NCI-H187 treated with DMSO at 0.1 percent for 48 hours (cell line): ENCODE measurements around the gene PPM1F.

Source experiments
- DNase-seq: peaks from one replicate; lab custom pipeline; 2025; lab: John Stamatoyannopoulos, UW

Gene PPM1F

DNA sequence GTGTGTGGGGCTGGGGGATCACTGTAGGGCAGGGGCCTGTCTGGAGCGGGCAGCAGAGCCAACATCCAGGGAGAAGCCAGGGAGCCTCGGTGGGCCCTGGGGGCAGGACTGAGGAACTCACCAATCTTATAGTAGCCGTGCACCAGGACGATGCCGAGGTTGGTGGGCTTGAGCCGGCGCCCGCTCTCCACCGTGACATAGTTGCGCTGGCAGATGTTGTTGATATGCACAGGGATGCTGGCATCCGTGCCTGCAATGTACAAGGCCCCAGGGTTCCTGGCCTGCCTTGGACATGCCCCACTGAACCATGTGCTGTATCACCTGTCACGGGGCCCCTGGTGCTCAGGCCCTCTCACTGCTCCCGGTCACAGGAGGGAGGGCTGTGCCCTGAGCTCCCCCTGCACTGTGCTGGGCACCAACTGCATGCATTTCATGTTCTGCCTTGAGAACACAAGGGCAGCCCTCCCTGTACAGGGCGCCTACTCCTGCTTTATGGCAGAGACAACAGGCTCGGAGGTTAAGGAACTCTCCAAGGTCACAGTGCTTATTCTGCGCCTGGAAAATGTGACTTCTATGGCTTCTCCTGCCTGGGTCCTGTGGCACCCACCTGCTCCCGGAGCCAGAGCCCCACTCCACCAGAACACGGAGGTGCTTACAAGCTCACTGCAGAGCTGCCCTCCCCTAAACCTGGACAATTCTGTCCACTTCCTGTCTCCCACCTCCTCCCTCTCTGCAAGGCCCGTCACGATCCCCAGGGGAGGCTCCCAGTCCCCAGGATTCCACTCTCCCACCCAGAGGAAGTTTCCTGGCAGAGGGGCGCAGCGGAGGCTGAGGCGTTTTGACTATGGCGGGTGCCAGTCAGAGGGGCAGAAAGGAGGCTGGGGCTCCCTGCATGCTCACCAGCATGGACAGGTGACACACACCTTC lies 7.8 kb upstream of the PPM1F start:
- no peak for DNase-seq

DNA sequence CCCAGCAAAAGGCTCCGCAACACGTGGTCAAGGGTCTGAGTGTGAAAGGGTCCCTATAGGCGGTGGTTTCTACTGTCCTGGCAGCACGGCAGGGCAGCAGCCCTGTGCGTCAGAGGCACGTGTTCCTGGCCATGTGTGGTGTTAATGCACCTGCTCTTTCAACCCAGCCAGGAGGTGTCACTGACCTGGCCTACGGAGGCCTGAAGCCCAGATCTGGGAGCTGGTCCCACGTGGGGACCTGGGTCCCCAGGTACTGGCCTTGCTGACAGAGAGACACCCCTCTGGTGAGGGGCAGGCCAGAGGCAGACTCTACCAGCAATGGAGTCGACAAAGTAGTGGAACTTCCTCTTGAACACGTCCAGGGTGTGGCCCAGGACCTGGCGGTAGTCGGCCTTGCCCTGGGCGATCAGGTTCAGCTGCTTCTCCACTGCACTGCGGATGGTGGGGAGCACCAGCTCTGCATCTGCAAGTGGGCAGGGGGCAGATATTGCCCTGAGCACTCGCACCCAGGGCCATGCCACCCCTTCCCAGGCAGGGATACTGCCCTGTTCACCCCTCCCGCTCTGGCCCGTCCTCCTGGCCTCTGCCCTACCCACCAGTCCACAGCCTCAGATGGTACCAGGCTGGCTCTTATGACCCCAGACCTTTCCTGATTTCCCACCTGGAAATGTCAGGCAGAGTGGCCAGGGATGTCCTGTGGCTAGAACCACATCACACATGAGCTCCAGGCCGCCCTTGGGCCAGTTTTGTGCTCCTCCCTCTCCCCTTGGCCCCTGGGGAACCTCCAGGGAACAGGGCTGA lies 6.8 kb upstream of the PPM1F start:
- no peak for DNase-seq

DNA sequence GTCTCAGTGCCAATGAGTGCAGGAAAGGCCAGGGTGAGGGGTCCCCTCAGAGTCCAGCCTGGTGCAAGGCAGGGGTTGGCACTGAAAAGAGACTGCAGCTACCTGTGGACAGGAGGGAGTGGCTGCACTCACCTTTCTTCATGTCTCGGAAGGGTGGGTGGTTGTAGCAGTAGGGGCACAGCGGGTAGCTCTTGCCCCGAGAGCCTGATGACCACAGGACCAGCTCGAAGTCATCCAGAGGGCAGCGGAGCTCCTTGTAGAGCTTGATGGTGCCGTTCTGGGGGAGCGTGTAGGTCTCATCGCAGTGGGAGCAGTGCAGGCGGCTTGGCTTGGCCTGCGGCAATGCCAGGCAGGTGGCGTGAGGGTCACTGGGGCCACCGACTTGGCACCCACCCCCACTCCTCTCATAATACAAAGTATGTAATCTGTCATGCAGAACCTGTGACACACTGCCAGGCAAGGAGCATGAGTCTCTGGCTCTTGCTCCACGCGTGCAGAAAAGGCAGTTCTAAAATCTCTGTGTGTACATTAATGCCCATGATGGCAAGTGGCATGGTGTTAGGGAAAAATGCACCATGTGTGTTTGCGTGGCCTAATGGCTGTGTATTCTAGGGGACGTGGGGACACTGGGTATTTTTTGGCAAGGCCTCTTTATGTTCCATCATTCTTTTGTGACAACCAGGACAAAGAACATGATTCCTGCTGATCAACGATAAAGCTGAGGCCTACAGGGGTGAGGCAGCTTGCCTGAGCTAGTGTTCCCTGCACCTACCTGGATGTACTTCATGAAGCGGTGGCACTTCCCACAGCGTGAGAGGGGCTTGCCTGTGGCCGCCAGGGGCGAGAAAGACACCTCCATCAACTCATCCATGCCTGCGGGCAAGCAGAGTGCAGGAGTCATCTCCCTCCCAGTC lies 6.0 kb upstream of the PPM1F start:
- DNase-seq, result no peak

DNA sequence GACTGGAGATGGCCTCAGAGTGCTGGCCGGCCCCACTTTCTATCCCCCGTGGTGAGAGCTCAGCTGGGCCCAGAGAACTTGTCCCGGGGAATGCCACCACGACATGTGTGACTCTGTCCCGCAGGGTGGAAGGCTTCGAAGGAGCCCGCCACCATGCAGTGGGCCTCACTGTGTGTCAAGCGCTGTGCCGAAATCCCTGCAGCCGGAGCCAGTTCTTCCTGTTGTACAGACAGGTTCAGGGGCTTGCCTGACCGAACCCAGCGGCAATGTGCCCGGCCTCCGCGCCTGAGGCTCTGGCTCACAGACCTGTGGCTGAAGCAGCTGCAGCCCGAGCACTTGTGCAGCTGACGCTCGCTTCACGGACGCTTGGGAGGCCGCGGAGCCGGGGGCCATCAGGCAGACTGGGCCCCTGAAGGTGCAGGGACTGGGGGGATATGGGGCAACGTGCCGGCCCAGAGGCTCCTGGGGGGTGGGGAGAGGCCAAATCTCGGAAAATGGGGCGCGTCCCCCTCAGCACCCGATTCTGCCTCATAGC lies 650 bp downstream of the PPM1F start:
- no peak for DNase-seq

DNA sequence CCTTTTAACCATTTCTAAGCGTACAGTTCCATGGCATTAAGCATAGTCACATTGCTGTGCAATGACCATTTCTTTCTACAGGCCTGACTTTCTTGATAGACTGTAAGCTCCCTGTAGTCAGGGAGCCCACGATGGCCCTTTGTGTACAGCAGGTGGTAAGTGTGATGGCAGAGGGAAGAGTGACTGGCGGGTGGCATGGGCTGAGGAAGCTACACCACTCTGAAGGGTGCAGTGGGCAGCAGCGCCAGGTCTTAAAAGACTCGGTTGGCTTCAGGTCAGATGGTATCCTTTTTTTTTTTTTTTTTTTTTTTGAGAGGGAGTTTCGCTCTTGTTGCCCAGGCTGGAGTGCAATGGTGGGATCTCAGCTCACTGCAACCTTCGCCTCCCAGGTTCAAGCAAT lies 1.6 kb downstream of the PPM1F start:
- DNase-seq, result no peak

DNA sequence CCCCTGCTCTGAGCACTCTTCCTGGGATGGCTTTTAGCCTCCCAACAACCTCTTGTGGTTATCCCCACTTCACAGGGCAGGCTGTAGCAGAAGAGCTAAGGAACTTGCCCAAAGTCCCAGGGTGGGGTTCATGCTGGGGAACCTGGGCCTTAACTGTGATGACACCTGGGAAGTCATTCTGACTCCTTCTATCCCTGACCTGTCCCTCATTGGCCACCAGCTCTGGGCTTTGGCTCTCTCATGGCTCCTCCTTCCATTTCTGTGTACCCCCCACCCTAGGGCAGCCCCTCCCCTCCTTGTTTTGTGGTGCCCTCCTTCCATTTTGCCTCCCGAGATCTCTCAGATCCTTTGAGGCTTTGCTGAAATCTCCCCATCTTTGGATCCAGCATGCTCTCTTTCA lies 2.7 kb downstream of the PPM1F start:
- no peak for DNase-seq

DNA sequence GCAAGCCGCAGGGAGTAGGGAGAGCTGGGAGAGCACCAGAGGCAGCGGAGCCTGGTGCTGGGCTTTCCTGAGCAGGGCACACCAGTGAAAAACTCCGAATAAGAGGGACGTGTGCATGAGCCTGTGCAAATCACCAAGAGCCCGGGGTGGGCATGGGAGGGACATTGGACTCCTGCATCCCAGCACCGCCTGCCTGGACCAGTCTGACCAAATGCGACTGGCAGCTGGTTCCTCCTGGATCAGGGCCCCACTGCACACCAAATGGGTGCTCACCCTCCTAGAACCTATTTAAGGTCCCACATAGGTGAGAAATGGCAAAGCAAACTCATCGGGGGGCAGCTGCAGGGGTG lies 3.1 kb downstream of the PPM1F start:
- no peak for DNase-seq

DNA sequence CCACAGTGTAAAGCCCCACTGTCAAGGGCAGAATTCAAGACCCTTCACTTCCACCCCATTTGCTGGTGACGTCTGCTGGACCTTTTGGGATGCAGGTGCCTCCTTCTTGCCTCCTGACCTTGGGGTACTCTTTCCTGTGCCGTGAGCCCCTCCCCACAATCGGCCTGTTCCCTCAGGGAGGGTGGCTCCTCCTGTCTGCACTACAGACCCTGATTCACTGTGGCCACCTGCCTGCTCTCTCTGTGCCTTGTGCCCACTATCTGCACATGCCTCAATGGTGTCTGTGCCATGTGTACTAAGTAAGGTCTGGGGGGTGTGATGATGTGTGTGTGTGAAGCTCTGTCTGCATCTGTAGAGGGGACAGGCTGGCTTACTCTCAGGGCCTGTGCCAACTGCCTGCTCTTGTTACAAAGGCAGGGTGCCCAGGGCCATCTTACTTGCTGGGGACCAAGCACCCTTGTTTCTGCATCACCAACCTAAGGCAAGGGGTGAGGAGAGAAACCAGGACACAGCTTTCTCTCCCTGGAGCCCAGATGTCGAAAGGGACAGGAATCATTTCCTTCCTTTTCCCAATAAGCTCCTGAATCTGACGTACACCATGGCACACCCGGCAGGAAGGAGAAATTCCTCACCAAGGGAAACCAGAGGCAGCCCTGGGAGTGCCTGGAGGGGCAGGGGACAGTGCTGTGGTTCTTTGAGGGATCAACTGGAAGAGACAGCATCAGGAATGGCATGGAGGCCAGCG lies 3.7 kb downstream of the PPM1F start:
- DNase-seq, result no peak

DNA sequence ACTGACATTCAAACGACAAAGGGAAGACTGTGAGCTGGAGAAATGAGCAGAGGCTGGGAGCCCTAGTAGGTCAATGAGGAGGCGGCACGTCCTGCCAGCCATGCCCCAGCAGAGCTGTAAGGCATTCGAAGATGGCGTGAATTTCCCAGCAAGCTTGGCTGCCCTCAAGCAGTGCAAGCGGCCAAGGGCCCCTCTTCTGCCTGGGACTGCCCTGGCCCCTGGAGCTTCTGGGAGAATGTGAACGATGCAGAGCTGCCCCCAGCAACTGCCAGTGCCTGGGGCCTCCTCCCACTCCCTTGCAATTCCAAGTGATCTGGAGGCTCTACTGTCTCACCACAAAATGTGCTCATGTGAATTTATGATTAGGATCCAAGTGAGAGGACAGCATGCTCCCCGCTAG lies 4.3 kb downstream of the PPM1F start:
- DNase-seq, result no peak

DNA sequence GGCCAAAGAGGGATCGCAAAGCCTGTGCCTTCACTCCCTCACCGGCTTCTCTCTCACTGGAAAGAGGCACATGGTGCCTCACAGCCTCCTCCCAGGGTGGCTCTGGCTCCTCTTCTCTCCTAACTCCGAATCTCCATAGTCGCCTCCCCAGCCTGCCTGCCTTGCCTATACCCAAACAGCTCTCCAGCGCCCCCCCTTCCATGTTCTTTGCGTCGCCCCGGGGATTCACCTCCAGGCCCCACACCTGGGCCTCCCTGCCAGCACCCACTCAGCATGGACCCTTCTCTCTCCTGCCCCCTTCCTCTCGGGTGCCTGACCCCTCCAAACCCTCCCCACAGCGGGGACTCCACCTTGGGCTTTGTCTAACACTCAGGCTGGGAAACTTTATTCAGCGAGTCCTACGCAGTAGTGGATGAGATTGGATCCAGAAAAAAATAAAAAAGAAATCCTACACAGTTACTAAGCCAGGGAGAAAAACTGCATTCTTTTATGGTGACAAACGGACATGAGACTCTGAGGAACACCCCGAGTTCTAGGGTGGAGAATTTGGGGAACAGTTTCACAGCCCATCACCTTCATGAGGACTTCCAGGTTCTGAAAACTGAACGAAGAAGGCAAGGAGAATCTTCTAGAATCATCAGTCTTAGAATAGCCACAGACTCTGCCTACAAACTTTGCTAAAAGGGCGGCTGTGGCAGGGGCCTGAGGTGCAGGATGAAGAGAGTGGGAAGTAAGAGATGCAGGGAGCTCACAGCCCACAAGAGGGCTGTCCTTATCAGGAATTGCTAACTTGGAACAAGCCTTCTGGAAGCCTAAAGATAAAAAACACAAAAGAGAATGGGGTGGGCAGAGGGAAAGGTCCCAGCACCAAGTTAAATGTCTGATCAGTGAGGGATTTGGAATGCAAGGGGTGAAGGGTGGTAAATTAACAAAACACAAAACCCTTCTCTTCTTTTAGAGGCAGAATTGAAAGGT lies 5.3 kb downstream of the PPM1F start:
- DNase-seq, result no peak

DNA sequence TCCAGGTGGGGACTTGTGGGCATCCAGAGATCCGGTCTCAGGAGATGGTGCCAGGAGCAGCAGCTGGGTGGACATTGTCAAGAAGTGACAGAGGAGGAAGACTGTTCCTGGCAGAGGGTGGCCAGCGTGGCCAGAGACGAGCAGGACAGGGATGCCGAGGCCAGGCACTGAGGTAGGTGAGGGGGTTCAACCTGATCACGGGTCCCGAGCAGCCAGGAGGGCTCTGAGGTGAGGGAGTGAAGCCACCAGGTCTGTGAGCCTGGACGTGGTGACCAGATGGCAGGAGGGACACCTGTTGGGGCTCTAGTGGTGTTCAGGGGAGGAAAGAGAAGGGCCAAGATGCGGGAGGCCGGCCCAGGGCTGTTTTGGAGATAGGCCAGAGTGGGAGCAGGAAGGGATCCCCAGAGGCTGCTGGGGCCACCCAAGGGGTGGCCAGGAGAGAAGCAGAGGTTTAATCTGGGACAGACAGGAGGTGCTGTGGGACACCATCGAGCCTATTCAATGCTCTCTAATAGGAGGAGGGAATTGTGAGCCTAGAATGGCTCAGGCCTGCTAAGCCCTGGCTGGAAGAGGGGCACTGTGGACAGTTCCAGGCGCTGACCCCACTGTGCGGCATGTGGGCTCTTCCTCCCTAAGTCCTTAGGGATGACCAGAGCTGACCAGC lies 6.3 kb downstream of the PPM1F start:
- no peak for DNase-seq

DNA sequence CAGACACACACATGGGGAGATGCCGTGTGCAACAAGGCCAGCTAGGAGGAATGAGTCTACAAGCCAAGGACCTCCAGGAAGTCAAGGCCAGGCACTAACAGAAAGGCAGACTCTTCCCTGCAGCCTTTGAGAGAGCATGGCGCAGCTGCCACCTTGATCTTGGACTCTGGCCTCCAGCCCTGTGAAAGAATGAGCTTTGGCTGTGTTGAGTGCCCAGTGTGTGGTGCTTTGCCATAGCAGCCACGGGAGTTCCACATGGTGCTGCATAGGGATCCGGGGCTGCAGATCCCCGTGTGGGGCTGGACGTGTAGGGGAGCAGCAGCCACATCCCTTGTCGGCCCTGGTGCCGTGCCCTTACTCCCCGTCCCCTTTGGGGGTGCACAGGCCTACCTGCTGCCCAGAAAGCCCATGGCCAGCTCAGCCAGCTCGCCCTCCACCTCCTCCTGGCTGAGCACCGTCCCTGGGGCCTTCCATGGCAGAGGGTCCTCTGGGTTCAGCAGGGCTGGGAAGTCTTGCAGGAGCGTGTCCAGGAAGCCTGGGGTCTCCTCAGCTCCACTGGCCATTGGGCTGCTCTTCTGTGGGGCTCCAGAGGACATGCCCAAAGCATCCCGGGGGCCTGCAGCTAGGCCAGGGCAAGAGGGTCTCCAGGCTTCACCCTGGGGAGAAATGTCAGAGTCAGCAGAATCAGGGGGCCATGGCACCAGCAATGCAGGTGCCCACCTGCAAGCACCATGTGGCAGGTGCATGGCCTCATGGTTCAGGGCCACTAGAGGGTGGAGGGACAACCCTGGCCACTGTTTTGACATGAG lies 7.0 kb downstream of the PPM1F start:
- no peak for DNase-seq

DNA sequence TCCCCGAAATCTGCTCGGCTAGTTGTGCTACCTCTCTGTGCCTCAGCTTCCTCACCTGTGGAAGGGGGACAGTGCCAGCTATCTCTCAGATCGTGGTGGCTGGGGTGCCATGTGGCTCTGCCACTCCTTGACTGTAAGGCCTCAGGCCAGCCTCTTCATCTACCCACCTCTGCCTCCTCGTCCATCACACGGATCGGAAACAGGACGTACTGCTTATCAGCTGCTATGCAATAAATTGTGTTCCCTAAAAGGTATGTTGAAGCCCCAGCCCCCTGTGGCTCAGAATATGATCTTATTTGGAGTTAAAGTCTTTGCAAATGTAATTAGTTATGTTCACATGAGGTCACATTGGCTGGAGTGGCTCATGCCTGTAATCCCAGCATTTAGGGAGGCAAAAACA lies 7.8 kb downstream of the PPM1F start:
- no peak for DNase-seq

DNA sequence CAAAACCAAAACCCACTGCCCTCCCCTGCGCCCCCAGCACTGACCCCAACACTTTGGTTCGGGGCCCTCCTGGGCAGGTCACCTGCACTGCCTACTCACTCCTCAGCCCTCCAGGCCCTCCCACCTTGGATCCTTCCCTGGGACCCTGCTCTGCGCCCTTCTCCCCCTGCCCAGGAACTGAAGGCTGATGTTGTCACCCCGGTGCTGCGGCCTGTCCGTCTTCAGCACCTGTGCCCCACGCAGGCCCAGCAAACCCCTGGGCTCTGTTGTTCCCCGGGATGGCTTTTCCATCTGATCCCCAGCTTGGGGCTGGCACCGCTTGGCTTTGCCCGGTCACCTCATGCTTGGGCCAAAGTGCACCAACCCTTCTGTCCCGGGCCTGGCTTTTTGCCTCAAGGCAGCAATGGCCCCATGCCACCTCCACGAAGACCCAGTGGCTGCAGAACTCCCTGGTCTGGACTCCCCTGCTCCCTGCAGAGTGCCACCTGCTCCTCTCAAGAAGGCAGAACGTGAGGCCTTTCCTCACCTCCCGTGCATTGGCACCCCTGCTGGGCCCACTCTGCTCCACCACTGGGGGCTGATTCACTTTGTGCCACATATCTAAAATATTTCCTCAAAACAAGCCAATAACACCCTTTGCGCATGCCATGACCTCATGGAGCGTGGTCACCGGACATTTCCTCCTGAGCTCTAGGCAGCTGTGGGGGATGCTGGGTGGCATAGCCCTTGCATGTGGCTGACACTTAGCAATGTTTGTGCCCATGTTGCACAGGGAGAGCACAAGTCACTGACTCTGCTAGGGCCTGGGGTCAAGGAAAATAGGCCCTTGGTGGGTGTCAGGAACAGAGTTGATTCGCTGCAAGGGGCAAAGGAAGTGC lies 8.8 kb downstream of the PPM1F start:
- DNase-seq, result no peak

DNA sequence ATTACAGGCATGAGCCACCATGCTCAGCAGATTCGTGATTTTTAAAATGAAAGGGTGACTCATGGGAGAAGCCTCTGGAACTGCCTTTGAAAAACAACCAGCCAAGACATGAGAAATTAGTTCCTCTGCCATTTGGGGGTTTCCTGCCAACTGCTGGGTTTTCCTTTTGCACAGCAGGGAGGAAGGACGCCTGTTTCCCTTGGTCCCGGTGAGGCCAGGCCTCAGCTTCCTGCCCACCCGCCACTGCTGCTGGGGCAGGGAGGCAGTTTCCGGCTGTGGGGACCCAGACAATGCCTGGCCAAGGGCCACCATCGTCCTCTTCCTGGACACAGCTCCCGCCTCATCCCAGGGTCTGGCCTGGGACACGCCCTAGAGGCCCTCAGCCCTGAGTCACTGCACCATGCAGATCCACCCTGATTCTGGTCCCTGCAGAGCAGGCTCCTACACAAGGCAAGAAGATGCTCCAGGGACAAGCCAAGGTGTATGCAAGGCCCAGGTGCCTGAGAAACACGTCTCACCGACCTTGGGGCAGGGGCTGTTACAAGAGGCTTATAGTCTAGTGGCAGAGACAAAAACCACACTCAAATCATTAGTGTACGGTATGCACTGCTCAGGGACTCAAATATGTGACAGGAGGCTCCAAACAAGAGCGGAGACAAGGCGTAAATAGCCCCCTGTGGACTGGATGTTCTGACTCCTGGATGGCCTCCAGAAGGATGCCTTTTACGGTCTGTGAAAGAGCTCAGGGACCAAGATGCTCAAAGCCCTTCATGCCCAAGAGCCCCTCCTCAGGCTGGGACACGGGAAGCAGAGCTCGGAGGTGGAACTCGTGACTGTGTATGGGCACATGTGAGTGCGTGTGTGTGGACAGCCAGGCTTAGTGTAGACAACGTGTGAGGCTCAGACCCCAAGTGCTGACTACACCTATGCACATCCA lies 10.0 kb downstream of the PPM1F start:
- DNase-seq, result no peak

DNA sequence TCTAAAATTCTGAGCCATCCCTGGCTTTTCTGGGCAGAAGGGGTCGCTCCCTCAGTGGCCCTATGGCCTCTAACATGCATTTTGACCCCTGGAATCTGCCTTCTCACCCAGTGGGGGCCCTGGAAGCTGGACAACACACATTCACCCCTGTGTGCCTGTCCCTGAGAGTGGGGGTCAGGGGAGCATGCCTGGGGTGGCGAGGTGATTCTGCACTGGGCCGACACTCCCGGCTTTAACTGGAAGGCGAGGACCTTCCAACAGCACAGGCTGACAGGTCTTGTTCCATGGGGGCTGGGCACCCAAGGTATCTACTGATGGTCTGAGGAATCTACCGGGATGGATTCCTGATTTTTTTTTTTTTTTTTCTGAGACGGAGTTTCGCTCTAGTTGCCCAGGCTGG lies 10.7 kb downstream of the PPM1F start:
- DNase-seq, result no peak

DNA sequence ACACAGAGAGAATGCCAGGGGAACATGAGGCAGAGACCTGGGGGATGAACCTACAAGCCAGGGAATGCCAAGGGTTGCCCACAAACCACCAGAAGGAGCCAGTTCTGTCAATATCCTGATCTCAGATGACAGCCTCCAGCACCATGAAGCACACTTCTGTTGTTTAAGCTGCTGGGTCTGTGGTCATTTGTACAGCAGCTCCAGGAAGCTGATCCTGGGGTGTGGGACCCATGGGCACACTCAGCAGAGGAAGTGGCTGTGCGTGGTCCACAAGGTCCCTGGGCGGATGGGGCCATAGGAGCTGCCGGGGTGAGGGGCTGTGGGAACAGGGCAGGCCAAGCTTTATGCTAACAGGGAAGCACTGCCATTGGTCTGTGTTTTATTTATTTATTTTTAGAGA lies 12.1 kb downstream of the PPM1F start:
- no peak for DNase-seq
